HCT116 (cell line): Measurements from ENCODE around the gene LRRC7.

ENCODE experiments used
- ATF3 ChIP-seq: IDR thresholded peaks from 2 replicates; pipeline ENCODE4 v1.6.1; 2012
- POLR2A ChIP-seq: IDR thresholded peaks from 2 replicates; pipeline ENCODE4 v1.7.0; 2011; ENCODE audit warnings: borderline replicate concordance; ENCODE audit not compliant: insufficient read depth, insufficient read length; ENCODE audit errors: extremely low read depth
- TF ChIP-seq, protein P1 (sequence below), 3 experiments: fragments of 200-600 bp in 1 of 3; sonication (generic) in 1 of 3; IDR thresholded peaks in 2 of 3; conservative IDR thresholded peaks in 1 of 3; 2 replicates each; pipeline ENCODE4 v1.5.1; 2012 to 2017; ENCODE audit warnings: low read depth in 2 of 3, low read length in 2 of 3, antibody characterized with exemption in 1 of 3, borderline replicate concordance in 1 of 3, control low read depth in 1 of 3, mild to moderate bottlenecking in 1 of 3, mixed read lengths in 1 of 3, mixed run types in 1 of 3, moderate library complexity in 1 of 3; ENCODE audit not compliant: insufficient read depth in 1 of 3

DNA sequence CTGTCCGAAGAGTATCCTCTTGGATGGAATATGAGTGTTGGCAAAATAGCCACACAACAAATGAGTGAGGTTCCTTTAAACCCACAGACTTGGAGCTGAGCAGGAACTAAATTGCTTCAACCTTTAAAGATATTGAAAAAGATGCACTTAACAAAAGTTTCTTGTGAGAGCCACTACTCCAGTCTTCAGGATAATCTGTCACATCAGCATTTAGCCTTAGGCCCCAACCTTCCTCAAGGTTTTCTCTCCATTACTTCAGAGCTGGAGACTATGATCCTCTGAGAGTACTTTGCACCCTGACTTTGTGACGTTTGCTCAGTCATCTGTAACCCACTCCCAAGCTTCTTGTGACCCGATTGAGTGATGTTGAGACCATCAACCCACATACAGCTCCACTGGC lies 424.9 kb downstream of the LRRC7 start:
- TF ChIP-seq, protein P1, sequence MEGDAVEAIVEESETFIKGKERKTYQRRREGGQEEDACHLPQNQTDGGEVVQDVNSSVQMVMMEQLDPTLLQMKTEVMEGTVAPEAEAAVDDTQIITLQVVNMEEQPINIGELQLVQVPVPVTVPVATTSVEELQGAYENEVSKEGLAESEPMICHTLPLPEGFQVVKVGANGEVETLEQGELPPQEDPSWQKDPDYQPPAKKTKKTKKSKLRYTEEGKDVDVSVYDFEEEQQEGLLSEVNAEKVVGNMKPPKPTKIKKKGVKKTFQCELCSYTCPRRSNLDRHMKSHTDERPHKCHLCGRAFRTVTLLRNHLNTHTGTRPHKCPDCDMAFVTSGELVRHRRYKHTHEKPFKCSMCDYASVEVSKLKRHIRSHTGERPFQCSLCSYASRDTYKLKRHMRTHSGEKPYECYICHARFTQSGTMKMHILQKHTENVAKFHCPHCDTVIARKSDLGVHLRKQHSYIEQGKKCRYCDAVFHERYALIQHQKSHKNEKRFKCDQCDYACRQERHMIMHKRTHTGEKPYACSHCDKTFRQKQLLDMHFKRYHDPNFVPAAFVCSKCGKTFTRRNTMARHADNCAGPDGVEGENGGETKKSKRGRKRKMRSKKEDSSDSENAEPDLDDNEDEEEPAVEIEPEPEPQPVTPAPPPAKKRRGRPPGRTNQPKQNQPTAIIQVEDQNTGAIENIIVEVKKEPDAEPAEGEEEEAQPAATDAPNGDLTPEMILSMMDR (IDR thresholded peaks at IDR 0.05 in 2 of 3, conservative IDR thresholded peaks at IDR 0.05 in 1 of 3; ENCODE audit: borderline replicate concordance in 1 of 3, insufficient read depth in 1 of 3, low read depth in 2 of 3, low read length in 2 of 3): no peak
- no peak for TF ChIP-seq ATF3
- no peak for TF ChIP-seq POLR2A
